HepG2 (cell line): ENCODE measurements around the gene PPP1R14D. TPM values are rescaled to one million over a fixed set of nuclear protein-coding genes. Genes with fewer than 3 reads are reported as not detected.

Experiments used
- ATAC-seq: fragments of 200-7000 bp; cut with Tn5 transposase; 3 replicates; pipeline ENCODE4 v1.9.1; 2020; ENCODE audit warnings: mild to moderate bottlenecking, moderate library complexity
- BruUV-seq: library from RNA; stranded (reverse); fragments of 400-500 nt; replicated peaks from 2 replicates; lab custom pipeline; 2021; lab: Mats Ljungman, UMichigan
- CTCF ChIA-PET: fragments of 300-600 bp; formaldehyde crosslinking; extraction: SDS; loops from one replicate; lab custom pipeline; 2021; ENCODE audit warnings: low total read pairs, inconsistent platforms, low intra/inter-chr PET ratio; lab: Yijun Ruan, JAX
- POLR2A ChIA-PET: fragments of 350-600 bp; sonication (Branson Sonifier 250); formaldehyde crosslinking; loops from one replicate; lab custom pipeline; 2020; ENCODE audit warnings: antibody characterized with exemption, inconsistent platforms; lab: Yijun Ruan, JAX
- DNase-seq: peaks from one replicate; pipeline ENCODE4 v3.0.0-alpha.2; 2015; ENCODE audit warnings: low spot score
- FAIRE-seq: peaks from 3 replicates; lab custom pipeline; 2011; peaks lifted over from hg19 to GRCh38; lab: Jason Lieb, UNC
- H2AFZ ChIP-seq: one replicate; pipeline ENCODE4 v1.6.1; 2011; ENCODE audit warnings: low read length, inconsistent platforms
- H3K27ac ChIP-seq: fragments of 300-600 bp; 3 replicates; pipeline ENCODE4 v1.8.0; 2011; ENCODE audit warnings: mixed run types, mild to moderate bottlenecking, mixed read lengths, low read length, inconsistent platforms; ENCODE audit not compliant: insufficient read depth; ENCODE audit errors: extremely low read length
- H3K27me3 ChIP-seq, 2 experiments: fragments of 200-600 bp in 1 of 2; 2 replicates in 1 of 2; 3 replicates in 1 of 2; pipeline versions ENCODE4 v1.6.0 to v1.8.0; 2011; ENCODE audit warnings: low read length in 2 of 2, mild to moderate bottlenecking in 2 of 2, moderate library complexity in 2 of 2, inconsistent platforms in 1 of 2; ENCODE audit not compliant: insufficient read depth in 2 of 2, control insufficient read depth in 1 of 2
- H3K36me3 ChIP-seq, 2 experiments: fragments of 200-600 bp in 1 of 2; replicated peaks in 1 of 2; 2 replicates in 1 of 2; 3 replicates in 1 of 2; pipeline versions ENCODE4 v1.5.1 to v1.8.0; 2011; ENCODE audit warnings: low read length in 2 of 2, inconsistent platforms in 1 of 2; ENCODE audit not compliant: insufficient read depth in 2 of 2, control insufficient read depth in 1 of 2
- H3K4me1 ChIP-seq: 2 replicates; pipeline ENCODE4 v1.5.1; 2012; ENCODE audit warnings: low read length, inconsistent platforms; ENCODE audit not compliant: insufficient read depth
- H3K4me2 ChIP-seq: 2 replicates; pipeline ENCODE4 v1.6.0; 2011; ENCODE audit warnings: low read depth, low read length, inconsistent platforms
- H3K4me3 ChIP-seq, 3 experiments: fragments of 200-600 bp in 1 of 3; sonication (generic), shearing (Covaris generic) in 1 of 3; replicated peaks in 1 of 3; 2 replicates each; pipeline ENCODE4 v1.5.1; 2011 to 2016; ENCODE audit warnings: low read length in 3 of 3, inconsistent platforms in 2 of 3, low read depth in 2 of 3, mild to moderate bottlenecking in 2 of 3, control low read depth in 1 of 3, mixed read lengths in 1 of 3; ENCODE audit not compliant: insufficient read depth in 1 of 3
- H3K79me2 ChIP-seq: one replicate; pipeline ENCODE4 v1.6.1; 2011; ENCODE audit warnings: low read length, inconsistent platforms; ENCODE audit not compliant: insufficient read depth
- H3K9ac ChIP-seq: 2 replicates; pipeline ENCODE4 v1.6.0; 2011; ENCODE audit warnings: mild to moderate bottlenecking, low read depth, low read length, inconsistent platforms; ENCODE audit not compliant: insufficient read depth
- H3K9me3 ChIP-seq: 2 replicates; pipeline ENCODE4 v1.5.1; 2012; ENCODE audit warnings: mild to moderate bottlenecking, low read length
- H4K20me1 ChIP-seq: 2 replicates; pipeline ENCODE4 v1.6.0; 2011; ENCODE audit warnings: inconsistent platforms, mild to moderate bottlenecking, low read length, moderate library complexity; ENCODE audit not compliant: insufficient read depth
- GABPA ChIP-seq, 2 experiments: IDR thresholded peaks; 2 replicates each; pipeline ENCODE4 v1.6.1; 2011 to 2016; ENCODE audit warnings: low read depth in 2 of 2, low read length in 1 of 2, missing biosample characterization in 1 of 2, missing genetic modification characterization in 1 of 2
- MTA1 ChIP-seq: sonication (generic); formaldehyde crosslinking; IDR thresholded peaks from 2 replicates; pipeline ENCODE4 v1.4.0; 2020; ENCODE audit warnings: missing genetic modification reagents, mild to moderate bottlenecking, borderline replicate concordance
- PBX3 ChIP-seq: sonication (generic); formaldehyde crosslinking; IDR thresholded peaks from 2 replicates; pipeline ENCODE4 v1.8.1; 2023; ENCODE audit warnings: missing genetic modification reagents, inconsistent platforms, borderline replicate concordance
- RBM22 ChIP-seq: fragments of 200-400 bp; formaldehyde crosslinking; optimal IDR thresholded peaks from 2 replicates; pipeline ENCODE3; 2017; ENCODE audit warnings: mild to moderate bottlenecking, low read length, moderate library complexity
- TAF1 ChIP-seq: sonication (generic); formaldehyde crosslinking; IDR thresholded peaks from 2 replicates; pipeline ENCODE4 v1.4.0; 2020; ENCODE audit warnings: missing genetic modification reagents
- ZNF770 ChIP-seq: sonication (generic); formaldehyde crosslinking; IDR thresholded peaks from 2 replicates; pipeline ENCODE4 v1.5.0; 2020; ENCODE audit warnings: mild to moderate bottlenecking, missing genetic modification reagents
- WGBS: methylation state at CpG from one replicate; pipeline ENCODE4 v1.1.6; 2017; ENCODE audit warnings: low lambda C conversion rate; 5-methylcytosine and 5-hydroxymethylcytosine counted together
- in situ Hi-C: cut with HindIII; loops from 2 replicates; pipeline ENCODE4 v1.10.0; 2017; ENCODE audit warnings: low pct_unique_long_range_greater_than_20kb; ENCODE audit not compliant: extremely low pct_ligation_motif_present
- intact Hi-C: fragments of 100-400 bp; cut with micrococcal nuclease; formaldehyde crosslinking; loops from one replicate; pipeline ENCODE4 v1.10.0; 2022; ENCODE audit not compliant: unreplicated experiment
- polyA plus RNA-seq, 8 experiments: library from polyadenylated mRNA; depleted of rRNA in 3 of 8; stranded (reverse) in 7 of 8; unstranded in 1 of 8; fragments of >200 nt; fragmentation: Illumina TruSeq in 4 of 8; extraction: Trizol in 4 of 8; gene quantifications; 2 replicates each; pipeline versions ENCODE4 v1.2.1 to v1.2.3, GENCODE V29; 2011 to 2016; ENCODE audit warnings: low read depth in 4 of 8, missing spikeins in 1 of 8, mixed read lengths in 1 of 8; ENCODE audit not compliant: insufficient read depth in 1 of 8
- total RNA-seq, 5 experiments: library from RNA; depleted of rRNA; stranded (reverse); fragments of >200 nt; fragmentation: Illumina TruSeq; extraction: Trizol; gene quantifications; 2 replicates each; pipeline ENCODE4 v1.2.3, GENCODE V29; 2016; ENCODE audit warnings: low read depth in 1 of 5

PPP1R14D gene
- total and polyA plus RNA-seq, 2 of the 13 experiments (the other 11 are each of a cell fraction or from before 2014, with no cell fraction given), result 0.53 to 0.55 TPM

GRCh38 chr15:40852529-40852928, 24.0 kb upstream of the PPP1R14D start:
- BruUV-seq, result no TSS peak
- Histone ChIP-seq H3K4me1 (peaks cover 39% of the 10 kb centered on the region), H3K9me3 (no peaks in the 10 kb centered on the region), H2AFZ (no peak overlapping the region), H4K20me1 (no peaks in the 10 kb centered on the region), H3K9ac (no peak overlapping the region), H3K79me2 (no peaks in the 10 kb centered on the region), H3K27ac (no peak overlapping the region), H3K4me3 (no peak overlapping the region), H3K36me3 (no peaks in the 10 kb centered on the region), H3K4me2 (no peak overlapping the region), H3K27me3 (no peaks in the 10 kb centered on the region)
- intact Hi-C loops (no loop called here), in situ Hi-C loops (no loop called here)
- DNase-seq (no peak), ATAC-seq (no peak), FAIRE-seq (no peak)
- peak; percentile 70 for TF ChIP-seq ZNF770 (CRISPR knock-in tag)
- TF ChIP-seq RBM22, result no peak
- TF ChIP-seq PBX3 (CRISPR knock-in tag), result no peak
- TF ChIP-seq TAF1 (CRISPR knock-in tag), result no peak
- TF ChIP-seq MTA1 (CRISPR knock-in tag), result no peak
- no peak for TF ChIP-seq GABPA (IDR thresholded peaks at IDR 0.05; ENCODE audit: low read depth, low read length)
- no peak for TF ChIP-seq GABPA (CRISPR knock-in tag; IDR thresholded peaks at IDR 0.05; ENCODE audit: low read depth)
- POLR2A ChIA-PET, result no interaction called here
- 60% methylated on average over 5 of the region's 5 CpGs for WGBS
- CTCF ChIA-PET, result no interaction called here
